Ovary (tissue), 9 donors: ENCODE results near the gene ARG2. TPM values are rescaled to one million over a fixed set of nuclear protein-coding genes. Genes with fewer than 3 reads are reported as not detected.

Experiments used
- DNase-seq, 5 donors: peaks; one replicate each; pipeline ENCODE4 v3.0.0-alpha.2; 2019 to 2020
- H3K27ac ChIP-seq, 2 donors: fragments of 200-600 bp; one replicate each; pipeline versions ENCODE4 v1.5.1 to v1.8.0; 2019 to 2022
- H3K27me3 ChIP-seq: fragments of 200-600 bp; one replicate; pipeline ENCODE4 v1.8.0; 2022
- H3K36me3 ChIP-seq: fragments of 200-600 bp; sonication (generic); one replicate; pipeline ENCODE4 v1.5.1; 2019
- H3K4me1 ChIP-seq: one replicate; pipeline ENCODE4 v1.8.1; 2013; ENCODE audit warnings: mild to moderate bottlenecking, moderate library complexity; ENCODE audit not compliant: insufficient read depth
- H3K4me3 ChIP-seq: fragments of 200-600 bp; sonication (generic); one replicate; pipeline ENCODE4 v1.5.1; 2017
- H3K9me3 ChIP-seq, 2 donors: fragments of 200-600 bp in 1 of 2; sonication (generic) in 1 of 2; one replicate each; pipeline versions ENCODE4 v1.5.1 to v1.8.1; 2013 to 2019; ENCODE audit warnings: mild to moderate bottlenecking in 1 of 2, moderate library complexity in 1 of 2
- EP300 ChIP-seq: sonication (generic); formaldehyde crosslinking; IDR thresholded peaks from one replicate; pipeline ENCODE4 v1.6.1; 2017; ENCODE audit warnings: antibody characterized with exemption
- POLR2A ChIP-seq: fragments of 450-650 bp; IDR thresholded peaks from one replicate; pipeline ENCODE4 v1.6.1; 2017; ENCODE audit warnings: antibody characterized with exemption, mild to moderate bottlenecking, moderate library complexity
- WGBS, 3 donors: extraction: QIAGEN DNeasy Blood & Tissue Kit in 1 of 3; methylation state at CpG; one replicate each; pipeline versions ENCODE4 v1.1.5 to v1.1.7; 2013 to 2017; 5-methylcytosine and 5-hydroxymethylcytosine counted together
- intact Hi-C, 4 donors: fragments of 100-400 bp; cut with DNase I; formaldehyde crosslinking; loops; one replicate each; pipeline versions ENCODE4 v1.11.0 to v1.15.1; 2022 to 2023
- polyA plus RNA-seq, 2 donors: library from polyadenylated mRNA; stranded (reverse); fragments of 200-250 nt in 1 of 2; fragments of 350-450 nt in 1 of 2; fragmentation: Illumina TruSeq in 1 of 2; extraction: RNeasy Lipid Tissue Mini Kit (QIAGEN cat#74804) in 1 of 2; gene quantifications; one replicate each; pipeline ENCODE4 v1.2.3, GENCODE V29; 2013 to 2014
- total RNA-seq, 7 donors: library from RNA; depleted of rRNA in 2 of 7; stranded (reverse); fragments of >200 nt in 2 of 7; fragmentation: NEBNext Ultra II Directional in 3 of 7; extraction: Animal tissue kit (Norgen Biotek cat#: 25700) in 3 of 7; gene quantifications; one replicate each; pipeline versions ENCODE4 v1.1.0 to v1.2.4, GENCODE V29; 2016 to 2023
- TF ChIP-seq, protein P1 (sequence below), 3 donors: fragments of 450-650 bp in 2 of 3; fragments of 200-600 bp in 1 of 3; IDR thresholded peaks; one replicate each; pipeline versions ENCODE4 v1.5.1 to v1.8.0; 2016 to 2022; ENCODE audit warnings: antibody characterized with exemption in 3 of 3, mild to moderate bottlenecking in 1 of 3
- donor health status: DM: no; HTN: no; CAD: no; lungs with moderate emphysema.
- donor health status: DM: no; HTN: no; CAD: no.
- donor health status: Bipolar disorder and iron deficiency.
- donor health status: DM: yes; HTN: yes; CAD: no.
- donor health status: DM: no; HTN: no; CAD: no.
- donor health status: DM: yes; HTN: yes; CAD: no.

Gene ARG2
- total and polyA plus RNA-seq, 9 donors, result 1.4 to 33.7 (median 4.4) TPM

- no peak overlapping the region for H3K27ac ChIP-seq
Observed at GRCh38 chr14:67576216-67576955, 43.3 kb upstream of the ARG2 start.

DNA sequence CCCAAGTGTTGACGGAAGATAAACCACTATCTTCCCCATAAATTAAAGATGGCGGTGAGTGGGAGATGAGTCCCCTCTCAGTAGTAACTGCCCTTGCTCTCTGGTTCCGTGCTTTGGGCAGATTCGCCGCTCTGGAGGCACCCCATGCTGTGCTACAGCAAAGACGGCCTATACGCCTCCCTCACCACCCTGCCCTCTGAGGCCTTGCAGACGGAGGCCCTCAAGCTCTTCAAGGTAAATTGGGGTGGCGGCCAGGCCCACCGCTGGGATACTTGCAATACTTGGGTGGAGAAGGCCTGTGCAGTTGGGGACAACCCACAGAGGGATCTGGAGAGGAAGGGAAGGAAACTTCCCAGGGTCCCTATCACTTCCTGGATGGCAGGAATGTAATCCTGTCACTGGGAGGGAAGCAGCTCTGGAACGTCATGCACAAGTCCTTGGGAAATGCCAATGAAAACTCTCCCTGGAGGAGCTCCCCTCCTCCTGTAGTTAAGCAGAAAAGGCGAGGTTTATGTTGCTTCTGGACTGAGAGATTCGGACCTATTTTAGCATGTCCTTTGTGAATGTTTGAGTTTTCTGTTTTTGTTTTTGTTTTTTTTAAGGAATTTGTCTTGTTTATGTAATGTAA, 42.4 kb upstream of the ARG2 start:
- DNase-seq, result no peak
- 71 to 80% (median 74%) methylated on average over 13 of the region's 13 CpGs for WGBS, 3 donors
- H3K27me3 ChIP-seq, result no peaks in the 10 kb centered on the region
- H3K4me1 ChIP-seq, result no peaks in the 10 kb centered on the region
- intact Hi-C loops, result loop anchor here in 2 of 4 donors (10.0 kb wide), 2 partner anchors 128 to 152 kb away; partner anchors contain the start of gene RDH12 (in 1 of the 2)
- H3K9me3 ChIP-seq, result no peaks in the 10 kb centered on the region
- no peak overlapping the region for H3K27ac ChIP-seq
- no peaks in the 10 kb centered on the region for H3K36me3 ChIP-seq
- no peak for TF ChIP-seq EP300
- TF ChIP-seq, protein P1, sequence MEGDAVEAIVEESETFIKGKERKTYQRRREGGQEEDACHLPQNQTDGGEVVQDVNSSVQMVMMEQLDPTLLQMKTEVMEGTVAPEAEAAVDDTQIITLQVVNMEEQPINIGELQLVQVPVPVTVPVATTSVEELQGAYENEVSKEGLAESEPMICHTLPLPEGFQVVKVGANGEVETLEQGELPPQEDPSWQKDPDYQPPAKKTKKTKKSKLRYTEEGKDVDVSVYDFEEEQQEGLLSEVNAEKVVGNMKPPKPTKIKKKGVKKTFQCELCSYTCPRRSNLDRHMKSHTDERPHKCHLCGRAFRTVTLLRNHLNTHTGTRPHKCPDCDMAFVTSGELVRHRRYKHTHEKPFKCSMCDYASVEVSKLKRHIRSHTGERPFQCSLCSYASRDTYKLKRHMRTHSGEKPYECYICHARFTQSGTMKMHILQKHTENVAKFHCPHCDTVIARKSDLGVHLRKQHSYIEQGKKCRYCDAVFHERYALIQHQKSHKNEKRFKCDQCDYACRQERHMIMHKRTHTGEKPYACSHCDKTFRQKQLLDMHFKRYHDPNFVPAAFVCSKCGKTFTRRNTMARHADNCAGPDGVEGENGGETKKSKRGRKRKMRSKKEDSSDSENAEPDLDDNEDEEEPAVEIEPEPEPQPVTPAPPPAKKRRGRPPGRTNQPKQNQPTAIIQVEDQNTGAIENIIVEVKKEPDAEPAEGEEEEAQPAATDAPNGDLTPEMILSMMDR (IDR thresholded peaks at IDR 0.05), result no peak
- no peak for TF ChIP-seq POLR2A
- H3K4me3 ChIP-seq, result no peak overlapping the region

More at GRCh38 chr14:67576216-67576955, 43.3 kb upstream of the ARG2 start:
- Histone ChIP-seq H3K36me3 (no peaks in the 10 kb centered on the region), H3K9me3 (no peaks in the 10 kb centered on the region), H3K4me1 (no peaks in the 10 kb centered on the region), H3K4me3 (no peak overlapping the region), H3K27me3 (no peaks in the 10 kb centered on the region)
- no peak for TF ChIP-seq POLR2A
- TF ChIP-seq, protein P1 (IDR thresholded peaks at IDR 0.05), result no peak
- TF ChIP-seq EP300, result no peak
- intact Hi-C loops, result loop anchor here in 2 of 4 donors (10.0 kb wide), 2 partner anchors 128 to 152 kb away; partner anchors contain the start of gene RDH12 (in 1 of the 2)
- WGBS, 3 donors, result 91 to 93% (median 92%) methylated on average over 7 of the region's 7 CpGs
- DNase-seq, result no peak

DNA sequence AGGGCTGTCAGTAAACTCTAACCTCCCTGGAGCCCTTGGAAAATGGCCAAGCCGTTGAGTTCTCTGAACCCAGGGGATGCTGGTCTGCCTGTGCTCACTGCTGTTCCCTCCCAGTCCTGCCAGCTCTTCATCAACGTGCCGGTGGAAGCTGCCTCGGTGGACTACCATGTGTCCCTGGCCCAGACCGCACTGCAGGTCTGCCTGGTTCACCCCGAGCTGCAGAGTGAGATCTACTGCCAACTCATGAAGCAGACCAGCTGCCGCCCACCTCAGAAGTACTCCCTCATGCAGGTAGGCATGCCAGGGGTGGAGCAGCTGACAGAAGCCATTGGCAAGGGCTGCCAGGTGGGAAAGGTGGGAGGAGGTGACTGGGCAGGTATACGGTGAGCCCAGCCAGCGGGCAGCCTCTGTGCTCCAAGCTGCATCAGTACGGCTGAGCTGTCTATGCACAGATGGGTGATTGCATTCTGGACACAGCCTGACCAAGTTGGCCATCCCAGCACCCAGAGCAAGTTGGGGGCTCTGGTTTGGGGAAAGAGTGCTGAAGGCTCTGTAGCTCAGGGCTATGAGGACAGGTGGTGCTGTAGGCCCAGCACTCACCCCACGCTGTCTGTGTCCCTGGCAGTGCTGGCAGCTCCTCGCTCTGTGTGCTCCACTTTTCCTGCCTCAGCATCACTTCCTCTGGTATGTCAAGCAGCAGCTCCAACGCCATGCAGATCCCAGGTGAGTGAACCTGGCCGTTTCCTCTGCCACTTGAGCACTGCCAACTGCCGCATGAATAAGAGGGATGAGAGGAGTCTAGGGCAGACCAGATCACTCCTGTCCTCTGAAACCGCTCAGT, 41.6 kb upstream of the ARG2 start:
- intact Hi-C loops, result loop anchor here in 2 of 4 donors (10.0 kb wide), 2 partner anchors 127 to 153 kb away; partner anchors contain the start of gene RDH12 (in 1 of the 2)
- Histone ChIP-seq H3K27me3 (no peaks in the 10 kb centered on the region), H3K9me3 (no peaks in the 10 kb centered on the region), H3K36me3 (no peaks in the 10 kb centered on the region), H3K27ac (no peak overlapping the region), H3K4me3 (no peak overlapping the region), H3K4me1 (no peaks in the 10 kb centered on the region)
- TF ChIP-seq EP300 (no peak), POLR2A (no peak)
- TF ChIP-seq, protein P1 (IDR thresholded peaks at IDR 0.05), result no peak
- WGBS, 3 donors, result 73 to 79% (median 76%) methylated on average over 16 of the region's 16 CpGs
- no peak for DNase-seq

- WGBS, 3 donors, result 80 to 89% (median 84%) methylated on average over 15 of the region's 15 CpGs
- no peaks in the 10 kb centered on the region for H3K36me3 ChIP-seq
- H3K27ac ChIP-seq, result no peak overlapping the region
- intact Hi-C loops, result loop anchor here in 2 of 4 donors (10.0 kb wide), 2 partner anchors 126 to 154 kb away; partner anchors contain the start of gene RDH12 (in 1 of the 2)
- no peak overlapping the region for H3K4me3 ChIP-seq
- DNase-seq, result no peak
- H3K27me3 ChIP-seq, result no peaks in the 10 kb centered on the region
- H3K4me1 ChIP-seq, result no peaks in the 10 kb centered on the region
- TF ChIP-seq, protein P1 (IDR thresholded peaks at IDR 0.05), result no peak
- no peak for TF ChIP-seq POLR2A
- TF ChIP-seq EP300, result no peak
- H3K9me3 ChIP-seq, result no peaks in the 10 kb centered on the region
Observed at GRCh38 chr14:67579040-67579439, 40.7 kb upstream of the ARG2 start.
